B cell (primary cell): Measurements from ENCODE around the gene NPTX2.

ENCODE experiments used
- CTCF ChIP-seq: fragments of 200-600 bp; IDR thresholded peaks from one replicate; pipeline ENCODE4 v1.8.0; 2022; ENCODE audit warnings: antibody characterized with exemption, mild to moderate bottlenecking
- EZH2 ChIP-seq: IDR thresholded peaks from 2 replicates; pipeline ENCODE4 v1.6.1; 2012; ENCODE audit warnings: borderline replicate concordance, low read depth, mild to moderate bottlenecking, moderate library complexity, low read length; ENCODE audit not compliant: insufficient read depth, poor library complexity, severe bottlenecking

DNA sequence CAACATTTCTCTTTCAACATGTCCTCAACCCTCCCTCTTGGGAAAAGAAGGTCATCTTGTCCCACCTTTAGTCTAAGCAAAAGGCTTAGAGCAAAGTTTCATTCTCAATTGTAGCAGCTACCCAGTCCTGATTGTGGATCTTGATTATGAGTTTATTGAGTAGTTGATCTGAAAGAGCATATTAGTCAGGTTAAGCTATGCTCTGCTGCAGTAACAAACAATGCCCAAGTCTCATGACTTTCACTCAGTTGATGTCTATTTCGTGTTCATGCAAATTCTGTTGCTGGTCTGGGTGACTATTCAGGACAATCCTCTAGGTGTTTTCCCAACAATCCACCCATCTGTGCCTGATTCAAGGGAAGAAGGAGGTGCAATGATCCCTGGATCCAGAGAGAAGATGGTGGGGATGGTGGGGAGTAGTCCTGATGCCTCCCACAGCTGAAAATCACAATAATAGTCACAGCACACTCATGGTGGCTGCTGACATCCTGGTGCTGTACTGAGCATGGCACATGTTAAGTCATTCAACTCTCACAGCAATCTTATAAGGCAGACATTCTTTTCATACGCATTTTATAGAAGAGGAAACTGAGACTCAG is 54.7 kb downstream of the NPTX2 start:
- no peak for TF ChIP-seq CTCF
- TF ChIP-seq EZH2: no peak
